Body of pancreas (tissue), 4 donors: Measurements from ENCODE around the gene AUTS2.

ENCODE experiments used
- POLR2A ChIP-seq, 3 donors: fragments of 450-650 bp; IDR thresholded peaks; one replicate each; pipeline ENCODE4 v1.6.1; 2016; ENCODE audit warnings: antibody characterized with exemption in 3 of 3, mild to moderate bottlenecking in 2 of 3
- TF ChIP-seq, protein P1 (sequence below), 7 experiments: fragments of 450-650 bp in 4 of 7; fragments of 200-600 bp in 3 of 7; sonication (generic) in 3 of 7; IDR thresholded peaks; one replicate each; pipeline ENCODE4 v1.5.1; 2016 to 2019; ENCODE audit warnings: antibody characterized with exemption in 7 of 7

DNA sequence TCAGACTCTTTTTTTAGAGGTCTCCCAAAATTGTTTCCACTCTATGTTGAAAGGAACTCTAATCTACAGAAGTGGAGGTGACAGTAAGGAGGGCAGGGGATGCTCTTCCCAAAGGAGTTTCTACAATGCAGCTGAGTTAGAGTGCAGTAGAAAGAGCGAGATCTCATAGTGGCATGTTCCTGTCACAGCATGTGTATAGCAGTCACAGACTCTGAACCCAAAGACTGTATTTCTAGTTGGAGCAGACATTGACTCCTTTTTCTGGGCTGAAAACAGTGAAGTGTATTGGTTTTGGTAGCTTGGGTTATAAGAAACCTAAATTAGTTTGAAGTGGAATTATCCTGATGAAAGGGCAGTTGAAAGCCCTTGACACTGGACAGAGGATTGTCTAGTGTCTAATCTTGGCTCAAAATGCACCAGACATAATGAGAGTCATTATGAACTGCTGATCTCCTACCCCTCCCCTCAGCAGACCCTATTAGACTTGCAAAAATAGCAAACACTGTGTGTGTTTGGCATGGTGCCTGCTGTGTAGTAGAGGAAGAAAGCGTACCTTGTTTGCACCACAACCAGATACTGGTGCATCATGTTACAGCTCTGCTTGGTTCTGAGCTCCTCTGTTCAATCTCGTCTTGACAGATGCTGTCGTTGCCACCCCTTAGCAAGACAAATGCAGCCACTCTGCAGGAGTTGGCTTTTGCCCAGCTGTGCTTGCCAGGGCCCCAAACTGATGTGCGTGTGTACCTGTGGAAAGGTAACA lies 336.0 kb downstream of the AUTS2 start:
- TF ChIP-seq, protein P1, sequence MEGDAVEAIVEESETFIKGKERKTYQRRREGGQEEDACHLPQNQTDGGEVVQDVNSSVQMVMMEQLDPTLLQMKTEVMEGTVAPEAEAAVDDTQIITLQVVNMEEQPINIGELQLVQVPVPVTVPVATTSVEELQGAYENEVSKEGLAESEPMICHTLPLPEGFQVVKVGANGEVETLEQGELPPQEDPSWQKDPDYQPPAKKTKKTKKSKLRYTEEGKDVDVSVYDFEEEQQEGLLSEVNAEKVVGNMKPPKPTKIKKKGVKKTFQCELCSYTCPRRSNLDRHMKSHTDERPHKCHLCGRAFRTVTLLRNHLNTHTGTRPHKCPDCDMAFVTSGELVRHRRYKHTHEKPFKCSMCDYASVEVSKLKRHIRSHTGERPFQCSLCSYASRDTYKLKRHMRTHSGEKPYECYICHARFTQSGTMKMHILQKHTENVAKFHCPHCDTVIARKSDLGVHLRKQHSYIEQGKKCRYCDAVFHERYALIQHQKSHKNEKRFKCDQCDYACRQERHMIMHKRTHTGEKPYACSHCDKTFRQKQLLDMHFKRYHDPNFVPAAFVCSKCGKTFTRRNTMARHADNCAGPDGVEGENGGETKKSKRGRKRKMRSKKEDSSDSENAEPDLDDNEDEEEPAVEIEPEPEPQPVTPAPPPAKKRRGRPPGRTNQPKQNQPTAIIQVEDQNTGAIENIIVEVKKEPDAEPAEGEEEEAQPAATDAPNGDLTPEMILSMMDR (IDR thresholded peaks at IDR 0.05), result no peak
- TF ChIP-seq POLR2A (IDR thresholded peaks at IDR 0.05), result no peak
